Mesenteric fat pad (tissue), 1 donor: Measurements from ENCODE around the gene PTGR2. TPM values are rescaled to one million over a fixed set of nuclear protein-coding genes. Genes with fewer than 3 reads are reported as not detected.
"Not testable (repeated sequence)": the region's sequence is repeated elsewhere in the genome, so short reads cannot be mapped to it uniquely, and the experiment has no call there.

ENCODE experiments used
- DNase-seq: peaks from one replicate; pipeline ENCODE4 v3.0.0-alpha.2; 2020; ENCODE audit warnings: low spot score
- total RNA-seq: library from RNA; stranded (reverse); fragmentation: NEBNext Ultra II Directional; extraction: Animal tissue kit (Norgen Biotek cat#: 25700); gene quantifications from one replicate; pipeline ENCODE4 v1.2.1, GENCODE V29; 2021
- donor health status: DM: yes; HTN: yes; CAD: no.

The PTGR2 gene
- total RNA-seq, 1 donor from 2014 or later, result 7.3 TPM

- peak; percentile 60 for DNase-seq
Observed at GRCh38 chr14:73829526-73830431, 21.9 kb upstream of the PTGR2 start.

GRCh38 chr14:73833034-73833433 is 18.6 kb upstream of the PTGR2 start:
- DNase-seq, result no peak

- DNase-seq, result peak; percentile 84
Observed at GRCh38 chr14:73833530-73834260, 17.9 kb upstream of the PTGR2 start.

- peak; percentile 41 for DNase-seq
Observed at GRCh38 chr14:73834261-73834625, 17.4 kb upstream of the PTGR2 start.

- peak; percentile 11 for DNase-seq
Observed at GRCh38 chr14:73838293-73839034, 13.2 kb upstream of the PTGR2 start.

GRCh38 chr14:73842201-73842600 is 9.4 kb upstream of the PTGR2 start:
- no peak for DNase-seq

- no peak for DNase-seq
Observed at GRCh38 chr14:73842851-73843250, 8.8 kb upstream of the PTGR2 start.

DNA sequence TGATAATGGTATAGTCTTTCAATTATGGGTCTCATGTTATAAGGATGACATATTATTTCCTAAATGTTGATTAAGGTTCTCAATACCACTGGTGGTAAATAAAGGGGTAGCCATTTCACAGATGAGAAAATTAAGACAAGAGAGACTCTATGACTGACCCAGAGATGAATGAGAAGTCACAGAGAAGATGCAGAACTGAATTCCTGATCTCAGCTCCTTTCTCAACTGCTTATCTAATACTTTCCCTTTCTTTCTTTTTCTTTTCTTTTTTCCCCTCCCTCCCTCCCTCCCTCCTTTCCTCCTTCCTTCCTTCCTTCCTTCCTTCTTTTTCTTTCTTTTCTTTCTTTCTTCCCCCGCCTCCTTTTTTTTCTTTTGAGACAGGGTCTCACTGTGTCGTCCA is 8.3 kb upstream of the PTGR2 start:
- DNase-seq, result no peak

- DNase-seq, result no peak
Observed at GRCh38 chr14:73846947-73847346, 4.7 kb upstream of the PTGR2 start.

- DNase-seq, result no peak
Observed at GRCh38 chr14:73851000-73851399, 631 bp upstream of the PTGR2 start.

GRCh38 chr14:73859145-73859544 is 7.5 kb downstream of the PTGR2 start:
- DNase-seq, result no peak

- DNase-seq, result no peak
Observed at GRCh38 chr14:73861073-73861472, 9.4 kb downstream of the PTGR2 start.

DNA sequence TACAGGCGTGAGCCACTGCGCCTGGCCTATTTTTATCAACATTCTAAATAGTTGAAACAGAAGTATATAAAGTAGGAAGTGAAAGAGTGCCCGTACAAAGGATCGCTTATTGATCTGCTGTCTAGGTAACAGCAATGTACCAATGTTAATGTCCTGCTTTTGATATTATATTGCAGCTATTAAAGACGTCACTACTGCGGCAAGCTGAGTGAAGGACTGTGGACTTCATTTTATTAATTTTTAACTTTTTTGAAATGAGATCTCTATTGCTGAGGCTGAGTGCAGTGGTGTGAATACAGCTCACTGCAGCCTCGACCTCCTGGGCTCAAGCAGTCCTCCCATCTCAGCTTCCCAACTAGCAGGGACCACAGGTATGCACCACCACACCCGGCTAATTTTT is 10.8 kb downstream of the PTGR2 start:
- DNase-seq, result no peak

- no peak for DNase-seq
Observed at GRCh38 chr14:73863209-73863608, 11.6 kb downstream of the PTGR2 start.

DNA sequence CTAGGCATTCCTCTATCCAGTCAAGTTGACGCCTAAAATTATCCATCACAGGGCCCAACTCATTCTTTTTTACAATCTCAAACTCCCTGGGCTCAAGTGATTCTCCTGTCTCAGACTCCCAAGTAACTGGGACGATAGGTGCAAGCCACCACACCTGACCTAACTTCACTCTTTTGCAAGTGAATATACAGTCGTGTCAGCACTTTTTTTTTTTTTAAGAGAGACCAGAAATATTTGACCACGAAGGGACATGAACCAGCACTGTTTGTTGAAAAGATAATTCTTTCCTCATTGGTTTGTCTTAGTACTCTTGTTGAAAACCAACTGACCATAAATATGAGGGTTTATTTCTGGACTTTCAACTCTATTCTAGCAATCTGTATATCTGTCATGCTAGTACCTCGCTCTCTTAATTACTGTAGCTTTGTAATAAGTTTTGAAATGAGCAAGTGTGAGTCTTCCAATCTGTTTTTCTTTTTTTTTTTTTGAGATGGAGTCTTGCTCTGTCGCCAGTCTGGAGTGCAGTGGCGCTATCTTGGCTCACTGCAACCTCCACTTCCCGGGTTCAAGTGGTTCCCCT is 14.0 kb downstream of the PTGR2 start:
- DNase-seq, result no peak

DNA sequence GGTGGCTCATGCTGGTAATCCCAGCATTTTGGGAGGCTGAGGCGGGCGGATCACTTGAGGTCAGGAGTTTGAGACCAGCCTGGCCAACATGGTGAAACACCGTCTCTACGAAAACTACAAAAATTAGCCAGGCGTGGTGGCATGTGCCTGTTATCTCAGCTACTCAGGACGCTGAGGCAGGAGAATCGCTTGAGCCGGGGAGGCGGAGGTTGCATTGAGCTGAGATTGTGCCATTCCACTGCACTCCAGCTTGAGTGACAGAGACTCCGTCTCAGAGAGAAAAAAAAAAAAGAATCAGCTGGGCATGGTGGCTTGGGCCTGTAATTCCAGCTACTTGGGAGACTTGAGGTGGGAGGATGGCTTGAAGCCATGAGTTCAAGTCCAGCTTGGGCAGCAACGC is 18.1 kb downstream of the PTGR2 start:
- not testable (repeated sequence) for DNase-seq

- DNase-seq, result no peak
Observed at GRCh38 chr14:73870525-73871235, 19.0 kb downstream of the PTGR2 start.

GRCh38 chr14:73873660-73874059 is 22.0 kb downstream of the PTGR2 start:
- no peak for DNase-seq

DNA sequence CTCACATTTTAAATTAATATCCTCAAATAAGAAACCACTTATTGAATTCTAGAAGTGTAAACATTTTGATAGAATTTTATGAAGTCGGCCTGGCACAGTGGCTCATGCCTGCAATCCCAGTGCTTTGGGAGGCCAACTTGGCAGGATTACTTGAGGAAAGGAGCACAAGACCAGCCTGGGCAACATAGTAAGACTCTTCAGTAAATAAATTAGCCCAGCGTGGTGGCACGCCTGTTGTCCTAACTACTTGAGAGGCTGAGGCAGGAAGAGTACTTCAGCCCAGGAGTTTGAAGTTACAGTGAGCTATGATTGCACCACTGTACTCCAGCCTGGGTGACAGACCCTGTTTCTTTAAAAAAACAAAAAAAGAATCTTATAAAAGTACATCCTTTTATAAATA is 26.2 kb downstream of the PTGR2 start:
- no peak for DNase-seq

DNA sequence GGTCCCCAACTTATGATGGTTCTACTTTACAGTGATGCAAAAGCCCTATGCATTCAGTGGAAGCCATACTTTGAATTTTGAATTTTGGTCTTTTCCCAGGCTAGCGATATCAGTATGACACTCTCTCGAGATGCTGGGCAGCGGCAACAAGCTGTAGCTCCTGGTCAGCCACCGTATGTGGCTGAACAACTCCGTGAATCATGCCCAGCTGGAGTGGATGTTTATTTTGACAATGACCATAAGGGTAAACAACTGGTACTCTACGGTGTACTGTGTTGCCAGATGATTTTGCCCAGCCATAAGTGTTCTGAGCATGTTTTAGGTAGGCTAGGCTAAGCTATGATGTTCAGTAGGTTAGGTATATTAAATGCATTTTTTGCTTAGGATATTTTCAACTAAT is 26.8 kb downstream of the PTGR2 start:
- DNase-seq, result no peak

- no peak for DNase-seq
Observed at GRCh38 chr14:73879027-73879426, 27.4 kb downstream of the PTGR2 start.
